GM21717 (cell line): ENCODE data around the gene LIMK2.
"Not testable (repeated sequence)": the region's sequence is repeated elsewhere in the genome, so short reads cannot be mapped to it uniquely, and the experiment has no call there.

ENCODE experiments used
- ATAC-seq: cut with Tn5 transposase; IDR thresholded peaks from one replicate; pipeline ENCODE4 v1.9.1; 2021; ENCODE audit warnings: mild to moderate bottlenecking, moderate library complexity; ENCODE audit not compliant: unreplicated experiment

LIMK2 gene

GRCh38 chr22:31211862-31212730 is at the start of gene LIMK2:
TSS of gene LIMK2 (plus strand) at chr22:31212298. CDS start at chr22:31212409, 111 bp downstream.
- peak; percentile 71 for ATAC-seq

GRCh38 chr22:31170971-31171370 is 41.1 kb upstream of the LIMK2 start:
- ATAC-seq: no peak

- ATAC-seq: not testable (repeated sequence)
These were observed 40.4 kb upstream of the LIMK2 start for GRCh38 chr22:31171734-31172133.

DNA sequence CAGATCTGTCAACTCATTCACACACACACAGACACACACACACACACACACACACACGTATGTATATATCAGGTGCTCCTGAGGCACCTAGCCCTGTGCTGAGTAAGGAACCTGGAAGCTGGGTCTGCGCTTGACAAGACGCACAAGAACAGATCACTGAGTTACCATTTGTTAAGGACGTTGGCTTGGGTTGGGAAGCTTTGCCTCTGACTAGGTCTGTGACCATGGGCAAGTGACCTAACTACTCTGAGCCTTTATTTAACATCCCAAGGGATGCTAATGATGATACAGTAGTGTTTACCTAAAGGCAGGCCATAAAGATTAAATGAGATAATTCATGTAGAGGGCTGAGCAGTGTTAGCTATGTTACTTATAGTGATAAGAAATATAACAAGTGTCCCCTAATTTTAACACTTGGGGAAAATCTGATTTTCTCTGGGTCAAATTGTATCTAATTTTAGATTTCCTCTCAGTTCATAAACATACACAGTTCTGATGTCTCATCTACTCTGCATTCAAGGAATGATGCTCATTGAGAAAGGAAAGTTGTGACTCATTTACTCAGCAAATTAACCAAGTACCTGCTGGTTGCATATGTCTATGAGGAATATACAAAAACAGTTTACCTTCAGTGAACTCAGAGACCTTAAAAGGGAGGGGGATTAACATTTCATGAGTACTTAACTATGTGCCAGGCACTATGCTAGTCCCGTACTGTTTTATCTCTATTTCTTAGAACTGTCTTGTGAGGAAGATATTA is 38.5 kb upstream of the LIMK2 start:
- ATAC-seq: no peak

- no peak for ATAC-seq
These were observed 35.2 kb upstream of the LIMK2 start for GRCh38 chr22:31176923-31177322.

DNA sequence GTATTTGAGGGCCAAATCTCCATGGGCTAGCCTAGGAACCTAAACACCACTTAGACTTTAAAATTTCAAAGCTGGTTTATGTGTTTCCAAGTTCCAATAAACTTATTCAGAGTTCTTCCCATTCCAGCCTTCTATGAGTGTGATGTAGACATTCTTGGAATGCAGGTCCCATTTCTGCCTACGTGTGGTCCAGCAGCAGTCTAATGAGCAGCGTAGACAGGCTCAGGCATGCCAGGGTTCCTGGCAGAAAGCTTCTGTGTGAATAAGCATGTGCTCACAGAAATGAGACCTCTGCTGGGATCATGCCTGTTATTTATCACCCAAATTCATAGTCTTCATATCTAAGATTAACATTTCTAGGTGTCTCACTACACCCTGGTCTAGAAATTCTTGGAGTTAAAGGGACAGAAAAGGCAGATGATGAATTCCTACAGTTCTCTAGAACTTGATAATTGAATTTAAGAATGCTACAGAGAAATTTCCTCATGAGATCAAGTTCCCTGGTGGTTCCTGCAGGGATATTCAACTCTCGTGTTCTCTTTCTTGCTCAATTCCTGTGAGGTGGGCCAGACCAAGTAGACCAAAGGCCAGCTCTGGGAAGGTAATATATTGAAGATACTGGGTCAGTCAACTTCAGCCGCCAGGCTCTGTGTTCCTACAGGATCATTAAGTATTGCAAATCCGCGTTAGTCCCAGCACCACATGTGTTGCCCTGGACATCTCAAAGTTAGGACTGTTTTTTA is 34.5 kb upstream of the LIMK2 start:
- no peak for ATAC-seq

DNA sequence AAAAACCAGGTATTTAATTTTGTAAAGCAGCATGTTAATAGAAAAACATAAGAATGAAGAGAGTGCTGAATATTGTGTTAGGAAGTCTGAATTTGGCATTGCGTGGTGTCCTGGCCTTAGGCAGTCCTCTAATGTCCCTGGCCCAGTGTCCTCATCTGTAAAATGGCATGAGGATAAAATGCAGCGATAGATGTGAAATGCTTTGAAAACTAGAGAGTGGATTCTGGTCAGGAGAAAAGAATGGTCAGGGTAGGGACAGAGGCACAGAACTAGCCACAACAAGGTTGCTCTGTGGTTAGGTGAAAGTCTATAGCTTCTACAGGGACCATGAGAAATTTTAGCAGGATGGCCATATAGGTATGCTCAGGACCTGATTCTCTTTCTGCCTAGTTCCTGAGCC is 33.2 kb upstream of the LIMK2 start:
- ATAC-seq: no peak

DNA sequence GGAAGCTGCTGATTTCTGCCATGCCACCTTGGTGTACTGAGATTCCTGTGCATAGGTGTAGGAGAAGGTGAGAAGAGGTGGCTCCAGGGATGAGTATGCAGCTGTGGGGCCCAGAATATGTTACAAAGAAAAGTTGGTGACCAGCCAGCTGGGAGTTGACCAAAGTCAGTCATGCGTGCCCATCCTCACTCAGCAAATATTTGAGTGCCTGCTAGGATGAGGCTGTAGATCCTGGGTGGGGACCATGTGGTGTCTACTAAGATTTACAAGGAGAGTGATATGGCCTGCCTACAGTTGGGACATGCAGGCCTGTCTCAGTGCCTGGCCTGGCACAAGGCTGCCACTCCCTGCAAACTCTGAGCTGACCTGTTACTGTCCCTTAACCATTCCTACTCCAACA is 32.8 kb upstream of the LIMK2 start:
- no peak for ATAC-seq

GRCh38 chr22:31184015-31184414 is 28.1 kb upstream of the LIMK2 start:
- ATAC-seq: no peak

DNA sequence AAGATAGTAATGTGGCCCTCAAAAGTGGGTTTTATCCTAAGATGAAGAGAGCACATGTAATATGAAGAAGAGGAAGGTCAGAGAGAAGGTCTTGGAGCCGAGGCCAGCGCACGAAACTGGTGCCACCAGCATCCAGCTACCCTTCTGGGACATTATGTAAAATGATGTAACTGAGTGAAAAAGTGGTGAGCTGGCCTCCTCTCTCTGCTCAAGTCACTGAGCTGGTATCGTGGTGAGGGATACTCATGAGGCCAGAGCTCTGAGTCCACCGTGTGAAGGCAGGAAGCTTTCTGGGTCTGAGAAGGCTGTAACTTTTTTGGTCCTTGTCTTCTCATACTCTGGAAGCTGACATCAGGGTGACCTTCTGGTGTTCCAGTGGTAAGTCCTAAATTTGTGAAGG is 27.0 kb upstream of the LIMK2 start:
- no peak for ATAC-seq

DNA sequence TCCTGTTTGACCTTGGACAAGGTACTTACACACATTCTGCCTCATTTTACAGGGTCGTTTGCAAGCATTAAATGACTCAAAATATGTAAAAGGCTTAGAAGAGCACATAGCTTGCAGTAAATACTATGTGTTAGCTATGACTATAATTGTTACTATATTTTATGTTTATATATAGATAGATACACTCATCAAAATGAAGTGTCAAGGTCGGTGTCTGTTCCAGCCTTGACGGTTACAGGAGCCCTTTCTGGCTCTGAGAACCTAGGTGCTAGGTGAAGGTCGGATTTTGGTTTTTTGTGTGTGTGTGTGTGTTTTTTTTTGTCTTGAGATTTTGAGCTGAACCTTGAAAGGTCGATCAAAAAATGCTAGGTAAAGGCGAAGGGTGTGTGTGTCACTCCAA is 24.5 kb upstream of the LIMK2 start:
- no peak for ATAC-seq

DNA sequence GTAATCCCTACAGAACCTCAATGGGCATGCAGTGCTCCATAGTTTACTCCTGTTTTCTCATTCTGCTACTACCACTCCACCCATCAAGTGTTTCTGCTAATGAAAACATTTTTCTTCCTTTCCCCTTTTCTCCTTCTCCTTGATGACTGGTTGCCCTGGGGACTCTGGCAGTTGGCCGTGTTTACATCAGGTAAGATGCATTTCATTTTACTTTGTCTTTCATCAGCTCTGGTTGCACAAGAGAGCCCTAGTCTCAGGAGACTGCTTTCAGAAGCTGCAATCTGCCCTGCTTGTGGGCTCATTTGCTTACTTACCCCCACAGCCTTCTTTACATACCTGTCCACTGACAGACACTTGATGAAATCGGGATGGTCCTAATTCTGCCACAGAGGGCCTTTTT is 19.6 kb upstream of the LIMK2 start:
- ATAC-seq: no peak

- no peak for ATAC-seq
These were observed 19.0 kb upstream of the LIMK2 start for GRCh38 chr22:31193092-31193491.

DNA sequence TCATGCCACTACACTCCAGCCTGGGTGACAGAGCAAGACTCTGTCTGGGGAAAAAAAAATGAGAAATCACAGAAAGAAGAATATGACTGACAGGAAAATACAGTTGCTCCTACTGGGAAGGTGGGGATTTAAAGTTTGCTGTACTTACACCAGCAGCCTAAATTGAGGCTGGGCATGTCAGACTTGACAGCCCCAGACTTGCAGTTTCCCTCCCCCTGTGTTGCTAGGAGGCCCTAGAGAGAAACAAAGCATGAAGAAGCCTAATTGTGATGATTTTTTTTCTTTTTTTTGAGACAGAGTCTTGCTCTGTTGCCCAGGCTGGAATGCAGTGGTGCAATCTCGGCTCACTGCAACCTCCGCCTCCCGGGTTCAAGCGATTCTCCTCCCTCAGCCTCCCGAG is 17.4 kb upstream of the LIMK2 start:
- not testable (repeated sequence) for ATAC-seq

GRCh38 chr22:31199187-31199586 is 12.9 kb upstream of the LIMK2 start:
- ATAC-seq: no peak

DNA sequence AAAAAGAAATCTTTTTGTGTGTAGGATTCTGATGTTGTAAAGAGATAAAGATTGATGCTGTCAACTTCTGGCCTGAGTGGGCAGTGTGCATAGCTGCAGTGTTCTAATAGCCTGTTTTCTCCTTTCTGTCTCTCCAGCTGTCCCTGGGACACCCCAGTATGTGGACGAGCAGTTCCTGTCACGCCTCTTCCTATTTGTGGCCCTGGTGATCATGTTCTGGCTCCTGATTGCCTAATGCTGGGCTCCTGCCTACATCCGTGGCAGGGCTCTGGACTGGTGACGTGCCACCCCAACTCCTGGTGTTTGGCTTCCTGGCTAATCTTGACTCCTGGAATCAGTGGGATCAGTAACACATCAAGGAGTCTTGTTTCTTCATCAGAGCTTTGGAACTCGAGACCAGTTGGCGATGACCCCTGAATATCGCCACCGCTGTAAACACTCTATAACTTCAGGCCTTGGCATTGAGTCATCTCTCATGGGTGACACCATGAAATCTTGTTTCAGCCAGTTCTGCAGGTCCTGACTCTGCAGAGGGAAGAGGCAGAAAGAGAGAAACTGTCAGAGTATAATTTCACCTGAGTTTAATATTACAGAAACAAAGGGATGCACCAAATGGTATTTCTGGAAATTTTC is 7.6 kb upstream of the LIMK2 start:
- not testable (repeated sequence) for ATAC-seq

DNA sequence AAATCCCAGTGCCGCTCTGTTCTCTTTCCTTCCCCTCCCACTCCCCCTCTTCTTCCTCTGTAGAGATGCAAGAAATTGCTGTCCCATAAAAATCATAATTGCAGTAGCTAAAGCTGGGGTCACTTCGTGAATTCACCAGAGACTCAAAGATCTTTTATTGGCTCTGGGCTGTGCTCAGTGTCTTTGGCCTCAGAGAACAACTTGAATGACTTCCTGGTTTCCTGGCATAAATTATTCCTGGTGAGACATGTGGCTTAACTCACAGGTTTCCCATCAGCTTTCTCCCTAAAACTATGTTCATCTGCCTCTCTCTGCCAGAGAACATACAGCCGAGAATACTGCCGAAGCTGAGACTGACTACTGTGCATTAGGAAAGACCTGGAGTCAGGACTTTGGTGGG is 7.0 kb upstream of the LIMK2 start:
- not testable (repeated sequence) for ATAC-seq

- not testable (repeated sequence) for ATAC-seq
These were observed 5.6 kb upstream of the LIMK2 start for GRCh38 chr22:31206460-31206859.

GRCh38 chr22:31206896-31207687 is 5.0 kb upstream of the LIMK2 start:
- ATAC-seq: no peak
